NCI-H748 treated with DMSO at 0.1 percent for 48 hours (cell line): ENCODE results near the gene PSMA3.

Source experiments
- DNase-seq: peaks from one replicate; lab custom pipeline; 2025; lab: John Stamatoyannopoulos, UW

The PSMA3 gene

GRCh38 chr14:58272588-58273372 is 28.1 kb downstream of the PSMA3 start:
- no peak for DNase-seq

GRCh38 chr14:58274881-58275280 is 30.2 kb downstream of the PSMA3 start:
- no peak for DNase-seq

DNA sequence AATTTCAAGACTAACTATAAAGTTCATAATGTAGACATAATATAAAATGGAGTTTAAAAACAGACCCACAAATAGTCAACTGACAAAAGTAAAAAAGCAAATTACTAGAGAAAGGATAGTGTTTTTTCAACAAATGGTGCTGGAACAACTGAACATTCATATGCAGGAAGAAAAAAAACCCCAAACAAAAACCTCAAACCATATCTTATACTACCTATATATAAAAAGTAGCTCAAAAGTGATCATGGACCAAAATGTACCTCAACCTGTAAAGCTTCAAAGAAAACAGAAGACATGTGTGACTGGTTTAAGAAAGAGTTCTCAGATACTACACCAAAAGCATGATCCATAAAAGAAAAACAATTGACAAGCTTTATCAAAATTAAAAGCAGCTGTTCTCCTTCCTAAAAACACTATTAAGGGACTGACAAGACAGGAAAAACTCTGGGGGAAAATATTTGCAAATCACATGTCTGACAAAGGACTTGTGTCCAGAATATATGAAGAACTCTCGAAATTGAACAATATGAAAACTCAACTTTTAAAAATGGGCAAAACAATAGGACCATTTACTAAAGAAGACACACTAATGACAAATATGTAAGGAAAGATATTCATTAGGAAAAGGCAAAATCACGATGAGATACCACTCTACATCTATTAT is 31.0 kb downstream of the PSMA3 start:
- no peak for DNase-seq

GRCh38 chr14:58276208-58276607 is 31.6 kb downstream of the PSMA3 start:
- DNase-seq = no peak

DNA sequence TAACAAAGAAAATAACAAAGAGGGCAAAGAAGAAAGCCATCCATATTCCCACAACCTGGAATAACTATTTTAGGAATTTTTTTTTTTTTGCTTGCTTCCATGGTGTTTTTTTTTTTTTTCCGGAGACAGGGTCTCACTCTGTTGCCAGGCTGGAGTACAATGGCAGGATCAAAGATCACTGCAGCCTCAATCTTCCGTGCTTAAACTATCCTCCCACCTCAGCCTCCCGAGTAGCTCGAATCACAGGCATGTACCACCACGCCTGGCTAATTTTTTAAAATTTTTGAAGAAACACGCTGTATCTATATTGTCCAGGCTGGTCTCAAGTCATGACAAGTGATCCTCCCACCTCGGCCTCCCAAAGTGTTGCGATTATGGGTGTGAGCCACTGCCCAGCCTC is 33.5 kb downstream of the PSMA3 start:
- DNase-seq = no peak

DNA sequence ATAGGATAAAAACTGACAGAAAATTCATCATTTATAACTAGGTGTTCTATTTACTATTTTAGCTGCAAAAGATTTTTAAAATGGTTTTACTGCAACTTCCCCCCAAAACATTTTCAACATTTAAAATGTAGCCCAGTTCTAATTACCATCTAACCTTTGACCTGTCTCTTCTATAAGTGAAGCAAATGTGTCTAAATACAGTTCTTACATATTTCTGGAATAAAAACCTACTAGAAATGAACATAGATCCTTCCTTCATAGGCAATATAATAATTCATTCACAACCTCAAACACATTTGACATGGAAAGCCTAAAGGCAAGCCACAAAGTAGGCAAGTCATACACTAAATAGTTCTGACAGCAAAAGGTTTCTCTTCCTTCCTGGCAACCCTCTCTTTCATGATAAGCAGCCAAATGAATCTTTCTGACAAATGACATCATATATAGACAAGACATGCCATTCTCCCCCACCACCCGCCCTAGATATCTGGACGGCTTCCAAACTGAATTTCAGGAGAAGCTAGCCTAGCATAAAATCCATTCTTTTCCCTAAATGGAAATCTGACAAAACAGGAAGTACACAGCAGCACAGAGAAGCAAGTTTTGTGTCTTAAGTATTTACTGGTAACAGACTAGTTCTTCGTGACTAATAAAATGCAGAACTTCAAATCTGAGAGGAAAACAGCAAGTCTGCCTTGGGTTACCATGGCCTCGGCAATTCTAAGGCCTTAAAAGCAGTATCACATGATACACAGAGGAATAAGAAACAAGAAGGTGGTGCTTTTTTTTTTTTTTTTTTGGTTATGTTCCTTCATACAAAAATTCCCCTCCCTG is 36.5 kb downstream of the PSMA3 start:
- DNase-seq = no peak

- DNase-seq = no peak
Observed at GRCh38 chr14:58281969-58282368, 37.3 kb downstream of the PSMA3 start.

DNA sequence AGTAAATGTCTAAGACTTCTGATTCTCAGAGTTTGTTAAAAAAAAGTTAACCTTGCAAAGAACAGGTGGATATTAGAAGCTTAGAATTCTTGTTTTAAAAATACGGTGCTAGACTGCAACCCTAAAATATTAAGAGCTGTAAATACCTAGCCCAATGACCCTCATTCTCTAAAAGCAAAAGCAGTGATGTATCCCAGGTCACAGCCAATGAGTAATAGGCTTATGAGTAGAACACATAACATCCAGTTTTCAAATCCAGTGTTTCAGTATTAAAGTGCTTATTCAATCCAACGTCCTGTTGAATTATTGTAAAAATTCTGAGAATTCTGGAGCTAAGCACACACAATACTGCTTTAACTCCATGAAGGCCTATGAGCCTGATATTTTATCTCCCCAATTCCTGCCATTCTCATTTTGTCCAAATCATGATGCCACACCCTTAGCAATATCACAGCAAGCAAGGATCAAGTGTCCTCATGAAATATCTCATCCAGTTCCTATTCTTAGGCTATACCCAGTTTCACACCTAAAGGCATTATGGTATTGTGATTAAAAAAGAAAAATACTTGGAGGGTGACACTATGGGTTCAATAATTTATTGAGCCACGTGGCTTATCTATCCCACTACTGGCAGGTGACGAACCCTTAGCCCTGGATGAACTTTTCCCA is 38.4 kb downstream of the PSMA3 start:
- no peak for DNase-seq

GRCh38 chr14:58283730-58284129 is 39.1 kb downstream of the PSMA3 start:
- no peak for DNase-seq

DNA sequence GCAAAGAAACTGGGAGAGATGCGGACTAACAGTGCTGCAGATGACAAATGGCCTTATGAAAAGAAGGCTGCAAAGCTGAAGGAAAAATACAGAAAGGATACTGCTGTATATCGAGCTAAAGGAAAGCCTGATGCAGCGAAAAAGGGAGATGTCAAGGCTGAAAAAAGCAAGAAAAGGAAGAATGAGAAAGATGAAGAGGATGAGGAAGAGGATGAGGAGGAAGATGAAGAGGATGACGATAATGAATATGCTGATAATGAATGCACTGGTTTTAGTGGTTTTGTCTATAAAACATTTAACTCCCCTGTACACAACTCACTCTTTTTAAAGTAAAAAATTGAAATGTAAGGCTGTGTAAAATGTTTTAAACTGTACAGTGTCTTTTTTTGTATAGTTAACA is 40.5 kb downstream of the PSMA3 start:
- no peak for DNase-seq

- DNase-seq = no peak
Observed at GRCh38 chr14:58287607-58288042, 43.0 kb downstream of the PSMA3 start.

DNA sequence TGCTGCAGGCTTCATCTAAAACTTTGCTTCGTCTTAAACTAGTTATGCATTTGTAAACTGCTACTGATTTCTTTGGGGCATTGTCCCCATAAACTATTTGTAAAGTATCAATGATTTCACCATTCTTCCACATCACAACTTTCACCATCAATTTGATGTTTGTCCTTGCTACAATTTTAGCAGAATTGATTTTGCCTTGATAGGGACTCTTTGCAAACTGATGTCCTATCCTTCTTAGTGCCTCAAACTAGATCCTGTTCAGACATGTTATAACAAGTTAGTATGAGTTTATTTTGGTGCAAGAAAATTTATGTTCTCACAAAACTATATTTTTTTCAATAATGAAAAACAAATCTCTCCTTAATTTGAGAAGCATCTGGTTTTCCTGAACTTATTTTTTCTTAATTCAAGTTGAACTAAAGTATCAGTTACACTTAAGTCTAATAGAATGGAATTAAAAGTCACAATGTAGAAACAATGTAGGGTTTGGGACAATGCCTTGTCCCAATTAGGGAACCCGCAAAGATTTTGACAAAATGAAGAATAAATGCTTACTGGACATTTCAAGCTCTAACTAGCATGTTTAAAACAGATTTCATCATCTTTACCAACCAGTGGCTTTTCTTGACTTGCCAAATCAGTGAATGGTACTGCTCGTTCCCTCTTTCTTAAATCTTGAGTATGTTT is 43.6 kb downstream of the PSMA3 start:
- DNase-seq = no peak

- no peak for DNase-seq
Observed at GRCh38 chr14:58291646-58292045, 47.0 kb downstream of the PSMA3 start.

DNA sequence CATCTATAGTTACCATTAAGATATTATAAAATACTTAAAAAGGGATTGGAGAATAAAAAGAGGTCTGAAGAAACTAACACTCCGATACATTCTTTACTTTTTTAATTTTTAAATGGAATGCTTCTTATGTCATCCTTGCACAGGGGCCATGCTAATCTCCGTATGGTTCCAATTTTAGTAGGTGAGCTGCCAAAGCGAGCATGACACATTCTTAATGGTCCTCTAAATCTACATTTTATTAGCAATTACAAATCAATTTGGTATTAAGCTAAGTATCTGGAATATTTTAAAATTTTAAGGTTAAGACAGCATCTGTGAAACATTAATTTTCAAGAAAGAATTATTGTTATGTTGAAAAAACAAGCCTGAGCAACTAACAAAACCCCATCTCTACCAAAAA is 47.5 kb downstream of the PSMA3 start:
- DNase-seq = no peak

GRCh38 chr14:58294201-58294600 is 49.6 kb downstream of the PSMA3 start:
- DNase-seq = no peak

- DNase-seq = no peak
Observed at GRCh38 chr14:58296726-58297125, 52.1 kb downstream of the PSMA3 start.

DNA sequence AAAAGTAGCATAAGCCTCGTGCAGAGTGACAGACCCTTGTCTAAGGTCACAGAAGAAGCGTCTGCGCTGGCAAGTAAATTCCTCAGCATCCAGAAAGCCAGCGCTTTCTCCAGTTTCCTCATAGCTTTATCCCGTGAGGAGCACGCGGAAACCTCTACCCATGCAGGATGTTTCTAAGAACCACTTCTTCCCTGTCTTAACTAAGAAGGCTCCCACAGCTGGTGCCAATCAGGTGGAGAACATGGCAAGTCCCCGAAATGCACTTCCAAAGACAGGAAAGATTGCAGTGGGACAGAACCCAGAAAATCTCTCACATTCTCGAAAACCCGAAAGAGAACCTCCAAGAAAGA is 52.7 kb downstream of the PSMA3 start:
- no peak for DNase-seq

DNA sequence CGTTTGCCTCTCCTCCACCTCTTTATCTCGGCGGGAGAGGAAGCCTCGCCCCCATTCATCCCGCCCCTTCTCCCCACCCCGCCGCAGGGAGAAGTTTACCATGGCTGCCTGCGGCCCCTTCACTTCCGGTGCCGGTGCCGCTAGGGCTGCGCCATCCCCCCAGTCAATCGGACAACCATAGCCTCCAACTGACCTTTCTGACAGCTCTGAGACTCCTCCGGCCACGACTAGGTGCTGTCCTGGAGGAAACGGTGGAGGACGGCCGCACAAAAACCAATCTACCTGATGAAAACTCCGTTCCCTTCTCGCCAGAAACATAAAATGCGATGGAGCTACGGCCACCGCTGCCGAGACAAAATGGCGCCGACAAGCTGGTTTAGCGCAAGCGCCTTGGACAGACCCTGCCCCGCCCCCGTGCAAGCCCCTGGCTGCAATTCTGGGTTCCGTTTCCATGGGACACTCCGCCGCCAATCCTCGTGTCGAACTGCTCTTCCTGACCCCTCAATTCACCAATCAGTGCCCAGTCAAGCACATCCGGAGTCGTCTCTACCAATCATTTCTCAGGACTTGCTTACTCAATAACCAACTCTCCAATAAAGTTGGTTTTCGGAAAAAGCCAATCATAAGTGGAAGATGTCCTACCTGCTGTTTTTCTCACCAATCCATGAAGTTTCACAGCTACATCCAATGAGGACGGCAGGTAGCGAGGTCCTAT is 53.3 kb downstream of the PSMA3 start:
- peak; percentile 99 for DNase-seq

DNA sequence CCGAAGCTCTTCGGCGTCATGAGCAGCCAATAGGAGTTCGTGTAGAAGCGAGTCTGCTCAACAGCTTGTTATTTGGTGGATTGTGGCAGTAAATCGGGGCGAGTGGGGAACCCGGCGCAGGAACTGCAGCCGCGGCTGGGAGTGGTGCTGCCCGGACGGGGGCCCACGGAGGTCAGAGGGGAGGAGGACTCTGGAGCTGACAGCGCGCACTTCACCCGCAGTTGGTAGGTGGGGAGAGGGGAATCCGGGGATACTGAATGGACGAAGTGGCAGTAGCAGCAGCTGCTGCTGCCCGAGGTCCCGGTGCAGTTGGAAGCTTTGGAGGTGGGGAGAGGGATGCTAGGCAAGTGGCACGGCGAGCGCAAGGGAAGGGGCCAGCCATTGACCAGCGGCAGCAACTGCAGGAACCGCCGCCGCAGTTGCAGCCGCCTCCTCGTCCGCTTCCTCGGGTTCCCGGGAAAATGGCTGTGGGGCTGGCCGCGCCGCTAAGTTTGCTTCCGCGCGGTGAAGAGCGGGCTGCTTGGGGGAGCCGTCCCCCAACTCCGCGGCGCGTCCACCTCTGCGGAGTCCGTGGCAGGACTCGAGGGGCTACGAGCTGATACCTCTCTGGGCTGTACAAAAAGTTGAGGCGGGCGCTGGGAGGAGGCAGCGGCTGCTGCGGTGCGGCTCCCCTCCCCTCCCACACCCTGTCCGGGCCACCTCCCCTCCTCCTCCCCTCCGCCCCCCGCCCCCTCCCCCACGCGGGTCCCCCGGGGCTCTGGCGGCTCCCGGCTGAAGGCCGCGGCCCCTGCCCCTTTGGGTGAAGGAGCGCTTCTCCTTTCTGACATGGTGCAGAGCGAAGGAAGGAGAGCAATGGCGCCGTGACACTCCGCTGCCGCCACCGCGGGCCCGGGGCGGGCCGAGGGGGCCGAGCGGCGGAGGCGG is 54.1 kb downstream of the PSMA3 start, which contains the start of gene ARID4A:
ARID4A (plus strand) TSS at position 79 of the 924 bp plus-strand sequence. CDS start 1,300 bp downstream, outside the sequence.
- no peak for DNase-seq
